Myocyte (in vitro differentiated cells): ENCODE results near the gene COPS6. TPM values are rescaled to one million over a fixed set of nuclear protein-coding genes. Genes with fewer than 3 reads are reported as not detected.

Experiments
- DNase-seq: peaks from one replicate; pipeline ENCODE4 v3.0.0-alpha.2; 2012; ENCODE audit warnings: low read depth
- total RNA-seq: library from RNA; depleted of rRNA; stranded (reverse); fragments of >200 nt; gene quantifications from 2 replicates; pipeline ENCODE4 v1.2.3, GENCODE V29; 2014

Gene COPS6
- total RNA-seq, 1 donor from 2014 or later = 56.0 TPM

GRCh38 chr7:100079024-100079560 is 9.7 kb upstream of the COPS6 start:
- no peak for DNase-seq

- DNase-seq = peak; percentile 46
These were observed 7.7 kb upstream of the COPS6 start for GRCh38 chr7:100080907-100081534.

GRCh38 chr7:100081535-100082102 is 7.2 kb upstream of the COPS6 start, which contains the start of gene ZNF3:
Gene ZNF3, minus strand, starts transcription at chr7:100081723. Its CDS starts 4,366 bp downstream, at chr7:100077357.
- DNase-seq = peak; percentile 100

GRCh38 chr7:100082978-100083377 is 5.8 kb upstream of the COPS6 start:
- no peak for DNase-seq

GRCh38 chr7:100085515-100085914 is 3.3 kb upstream of the COPS6 start:
- DNase-seq = no peak

- peak; percentile 43 for DNase-seq
These were observed 1.6 kb upstream of the COPS6 start for GRCh38 chr7:100087055-100087750.

GRCh38 chr7:100088095-100088620 is 611 bp upstream of the COPS6 start:
- no peak for DNase-seq

GRCh38 chr7:100089458-100090196 is 858 bp downstream of the COPS6 start:
- DNase-seq = no peak

GRCh38 chr7:100090527-100091410 is 2.0 kb downstream of the COPS6 start:
- DNase-seq = no peak

GRCh38 chr7:100091411-100092181 is 2.8 kb downstream of the COPS6 start:
- DNase-seq = no peak

GRCh38 chr7:100093054-100093453 is 4.3 kb downstream of the COPS6 start:
- DNase-seq = no peak

GRCh38 chr7:100093498-100093897 is 4.7 kb downstream of the COPS6 start:
- DNase-seq = peak; percentile 82

- no peak for DNase-seq
These were observed 5.2 kb downstream of the COPS6 start for GRCh38 chr7:100093925-100094486.

GRCh38 chr7:100095289-100095688 is 6.5 kb downstream of the COPS6 start:
- DNase-seq = no peak

- DNase-seq = no peak
These were observed 6.9 kb downstream of the COPS6 start for GRCh38 chr7:100095704-100096103.

- no peak for DNase-seq
These were observed 10.1 kb downstream of the COPS6 start for GRCh38 chr7:100098913-100099312.

- DNase-seq = no peak
These were observed 10.7 kb downstream of the COPS6 start for GRCh38 chr7:100099452-100099851.

GRCh38 chr7:100100420-100101015 is 11.7 kb downstream of the COPS6 start:
- DNase-seq = peak; percentile 100
